Stimulated activated CD4-positive, alpha-beta T cell treated with anti-CD3 and anti-CD28 coated beads, TNF-alpha, amount 100 ng/mL, for 48 hours (primary cell): ENCODE results near the gene ZNF536.

ENCODE experiments used
- DNase-seq, 3 donors: peaks; one replicate each; pipeline ENCODE4 v3.0.0-alpha.2; 2020; ENCODE audit warnings: low read depth in 3 of 3

The ZNF536 gene

GRCh38 chr19:30529876-30530275 lies 157.7 kb downstream of the ZNF536 start:
- no peak for DNase-seq

- no peak for DNase-seq
Observed at GRCh38 chr19:30530751-30531150, 158.6 kb downstream of the ZNF536 start.

- no peak for DNase-seq
Observed at GRCh38 chr19:30535011-30535410, 162.8 kb downstream of the ZNF536 start.

GRCh38 chr19:30536975-30537374 lies 164.8 kb downstream of the ZNF536 start:
- no peak for DNase-seq

- DNase-seq = no peak
Observed at GRCh38 chr19:30539315-30539714, 167.1 kb downstream of the ZNF536 start.

- DNase-seq = no peak
Observed at GRCh38 chr19:30539981-30540380, 167.8 kb downstream of the ZNF536 start.

- no peak for DNase-seq
Observed at GRCh38 chr19:30540761-30541160, 168.6 kb downstream of the ZNF536 start.

- no peak for DNase-seq
Observed at GRCh38 chr19:30541575-30541974, 169.4 kb downstream of the ZNF536 start.

GRCh38 chr19:30543243-30543945 lies 171.2 kb downstream of the ZNF536 start:
- DNase-seq = no peak

GRCh38 chr19:30545752-30546151 lies 173.6 kb downstream of the ZNF536 start:
- DNase-seq = no peak

- DNase-seq = no peak
Observed at GRCh38 chr19:30546332-30546731, 174.1 kb downstream of the ZNF536 start.

- DNase-seq = no peak
Observed at GRCh38 chr19:30547246-30547645, 175.1 kb downstream of the ZNF536 start.

- no peak for DNase-seq
Observed at GRCh38 chr19:30549151-30549550, 177.0 kb downstream of the ZNF536 start.

- DNase-seq = no peak
Observed at GRCh38 chr19:30551271-30551670, 179.1 kb downstream of the ZNF536 start.

GRCh38 chr19:30552593-30552992 lies 180.4 kb downstream of the ZNF536 start:
- no peak for DNase-seq

GRCh38 chr19:30555075-30555790 lies 183.0 kb downstream of the ZNF536 start:
- no peak for DNase-seq

- no peak for DNase-seq
Observed at GRCh38 chr19:30555791-30556110, 183.6 kb downstream of the ZNF536 start.

- DNase-seq = no peak
Observed at GRCh38 chr19:30556230-30556711, 184.1 kb downstream of the ZNF536 start.

GRCh38 chr19:30557212-30557611 lies 185.0 kb downstream of the ZNF536 start:
- no peak for DNase-seq

- no peak for DNase-seq
Observed at GRCh38 chr19:30557927-30558557, 185.9 kb downstream of the ZNF536 start.

- DNase-seq = no peak
Observed at GRCh38 chr19:30558793-30559192, 186.6 kb downstream of the ZNF536 start.

- DNase-seq = no peak
Observed at GRCh38 chr19:30559446-30559845, 187.3 kb downstream of the ZNF536 start.

- no peak for DNase-seq
Observed at GRCh38 chr19:30562981-30563380, 190.8 kb downstream of the ZNF536 start.
